Activated naive CD4-positive, alpha-beta T cell treated with anti-CD3 and anti-CD28 coated beads, Interleukin-2, amount 50 U/mL, for 16 hours (primary cell): ENCODE data around the gene SLC25A5.

ENCODE experiments used
- DNase-seq: peaks from one replicate; pipeline ENCODE4 v3.0.0-alpha.2; 2020

SLC25A5 gene

GRCh38 chrX:119512146-119512800 is 44.0 kb downstream of the SLC25A5 start:
- no peak for DNase-seq

GRCh38 chrX:119516157-119516702 is 48.0 kb downstream of the SLC25A5 start:
- peak; percentile 12 for DNase-seq

- no peak for DNase-seq
Observed at GRCh38 chrX:119518371-119518770, 50.1 kb downstream of the SLC25A5 start.
